SKM-1 treated with dmso at 0.1 percent for 144 hours (cell line): ENCODE results near the gene KIAA1549.

ENCODE experiments used
- DNase-seq: peaks from one replicate; lab custom pipeline; 2025; ENCODE audit not compliant: unreplicated experiment; lab: John Stamatoyannopoulos, UW

The KIAA1549 gene

DNA sequence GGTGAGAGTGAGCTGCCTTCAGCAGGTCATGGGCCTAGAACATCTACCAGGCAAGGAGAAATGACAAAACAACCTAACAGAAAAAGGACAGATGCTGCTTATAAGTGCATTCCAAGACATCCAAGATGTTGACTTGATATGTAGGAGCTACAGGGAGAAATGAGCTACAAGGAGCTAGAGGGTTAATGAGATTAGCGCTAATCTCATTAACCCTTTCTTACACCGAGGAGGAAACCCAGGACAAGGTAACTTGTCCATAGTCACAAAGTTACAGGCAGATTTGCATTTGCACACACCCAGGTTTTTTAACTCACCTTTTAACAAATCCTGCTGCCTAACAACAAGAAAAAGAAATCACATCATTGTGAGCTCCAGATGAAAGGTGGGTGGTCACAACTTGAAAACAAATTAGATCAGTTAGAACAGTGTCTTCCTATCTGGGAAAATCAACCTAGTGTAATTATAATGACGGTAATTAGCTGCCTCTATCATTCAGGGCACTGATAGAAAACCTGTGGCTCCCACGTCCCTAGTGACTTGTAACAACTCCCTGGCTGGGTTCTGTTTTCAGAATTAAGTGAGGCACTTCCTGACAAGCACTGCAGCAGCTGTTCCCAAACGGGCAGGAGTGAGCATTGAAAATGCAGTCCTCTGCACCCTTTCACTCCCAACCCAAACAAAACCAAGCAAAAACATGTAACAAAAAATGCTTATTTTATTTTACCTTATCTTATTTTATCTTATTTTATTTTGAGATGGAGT lies 5.7 kb downstream of the KIAA1549 start:
- no peak for DNase-seq

DNA sequence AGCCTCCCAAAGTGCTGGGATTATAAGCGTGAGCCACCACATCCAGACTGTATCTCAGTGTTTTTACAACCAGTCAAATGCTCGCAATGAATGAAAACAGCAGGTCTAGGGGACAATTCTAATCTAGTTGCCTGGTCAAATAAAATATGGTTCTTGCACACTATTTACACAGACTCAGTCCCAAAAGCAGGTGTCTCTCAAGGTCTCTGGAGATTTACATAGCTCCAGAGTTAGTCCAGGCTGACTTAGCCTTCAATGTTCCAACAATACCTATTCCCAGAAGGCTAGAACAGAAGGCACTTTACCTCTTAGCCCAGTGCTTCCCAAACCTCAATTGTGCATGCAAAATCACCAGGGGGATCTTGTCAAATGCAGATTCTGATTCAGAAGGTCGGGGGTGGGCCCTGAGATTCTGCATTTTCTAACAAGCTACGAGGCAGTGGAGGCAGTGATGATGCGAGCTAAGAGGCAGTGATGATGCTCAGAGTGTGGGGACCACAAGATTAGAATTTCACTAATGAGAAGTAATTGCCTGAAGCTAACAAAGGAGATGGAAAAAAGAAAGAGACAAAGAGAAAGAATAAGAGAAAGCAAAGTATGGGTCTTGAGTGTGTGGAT lies 6.4 kb downstream of the KIAA1549 start:
- no peak for DNase-seq

DNA sequence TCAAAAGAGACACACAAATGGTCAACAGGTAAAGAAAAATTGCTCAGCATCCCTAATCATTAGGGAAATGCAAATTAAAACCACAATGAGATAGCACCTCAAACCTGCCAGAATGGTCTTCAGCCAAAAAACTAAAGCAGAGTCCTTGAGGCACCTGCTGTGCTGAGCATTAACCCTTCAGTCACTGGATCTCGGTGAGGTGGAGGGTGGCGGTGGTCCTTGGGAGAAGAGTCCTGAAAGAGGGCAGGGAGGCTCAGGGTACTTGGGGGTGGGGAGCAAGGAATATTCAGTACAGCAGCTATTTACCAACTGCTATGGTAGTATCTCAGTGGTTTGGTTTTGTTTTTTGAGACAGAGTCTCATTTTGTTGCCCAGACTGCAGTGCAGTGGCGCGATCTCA lies 7.1 kb downstream of the KIAA1549 start:
- no peak for DNase-seq

DNA sequence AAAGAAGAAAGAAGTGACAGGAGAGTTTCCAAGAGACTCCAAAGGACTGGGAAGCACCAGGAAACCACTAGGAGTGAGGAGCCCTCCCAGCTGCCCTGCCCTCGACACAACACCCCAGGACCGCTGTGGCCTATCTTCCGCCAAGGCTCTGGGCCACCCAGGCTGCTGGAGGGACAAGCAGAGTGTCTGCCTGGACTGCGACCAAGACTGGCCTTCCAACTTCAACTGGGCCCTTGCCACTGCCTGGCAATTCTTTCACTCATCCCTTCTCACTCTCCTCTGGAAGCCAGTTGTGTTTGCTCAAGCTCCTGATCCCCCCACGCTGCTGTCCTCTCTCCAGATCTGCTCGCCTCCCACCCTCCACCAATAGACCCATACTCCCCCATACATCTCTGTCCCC lies 10.2 kb downstream of the KIAA1549 start:
- DNase-seq, result no peak

DNA sequence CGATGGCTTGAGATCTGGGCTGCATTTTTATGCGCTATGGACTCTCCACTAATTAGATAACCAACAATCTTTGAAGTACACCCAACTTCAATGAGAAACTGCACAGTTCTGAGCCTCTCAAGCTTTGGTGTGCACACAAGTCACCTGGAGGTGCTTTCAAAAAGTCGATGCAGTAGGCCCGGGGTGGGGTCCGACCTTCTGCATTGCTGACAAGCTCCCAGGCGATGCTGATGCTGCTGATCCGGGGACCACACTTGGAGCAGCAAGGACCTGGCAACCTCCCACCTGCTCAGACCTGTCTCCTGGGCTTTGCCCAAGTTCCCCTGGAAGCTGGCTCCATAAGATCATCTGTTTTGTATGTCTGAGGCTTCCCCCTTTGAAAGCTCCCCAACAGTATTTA lies 10.7 kb downstream of the KIAA1549 start:
- DNase-seq, result no peak

DNA sequence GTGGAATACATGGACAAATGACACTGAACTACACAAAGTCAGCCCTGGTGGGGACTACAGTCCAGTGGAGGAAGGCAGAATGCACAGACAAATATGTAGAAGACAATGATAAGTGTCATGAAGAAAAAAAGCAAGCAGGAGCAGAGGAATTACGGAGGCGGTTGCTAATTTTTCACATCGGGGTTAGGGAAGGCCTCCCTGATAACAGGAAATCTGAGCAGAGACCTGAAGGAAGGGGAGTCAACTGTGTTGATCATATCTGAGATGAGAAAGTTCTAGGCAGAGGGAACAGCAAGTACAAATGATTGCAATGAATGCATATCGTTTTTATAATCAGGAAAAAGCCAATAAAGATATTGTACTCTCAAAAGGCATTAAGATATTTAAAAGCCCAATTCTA lies 14.0 kb downstream of the KIAA1549 start:
- no peak for DNase-seq

DNA sequence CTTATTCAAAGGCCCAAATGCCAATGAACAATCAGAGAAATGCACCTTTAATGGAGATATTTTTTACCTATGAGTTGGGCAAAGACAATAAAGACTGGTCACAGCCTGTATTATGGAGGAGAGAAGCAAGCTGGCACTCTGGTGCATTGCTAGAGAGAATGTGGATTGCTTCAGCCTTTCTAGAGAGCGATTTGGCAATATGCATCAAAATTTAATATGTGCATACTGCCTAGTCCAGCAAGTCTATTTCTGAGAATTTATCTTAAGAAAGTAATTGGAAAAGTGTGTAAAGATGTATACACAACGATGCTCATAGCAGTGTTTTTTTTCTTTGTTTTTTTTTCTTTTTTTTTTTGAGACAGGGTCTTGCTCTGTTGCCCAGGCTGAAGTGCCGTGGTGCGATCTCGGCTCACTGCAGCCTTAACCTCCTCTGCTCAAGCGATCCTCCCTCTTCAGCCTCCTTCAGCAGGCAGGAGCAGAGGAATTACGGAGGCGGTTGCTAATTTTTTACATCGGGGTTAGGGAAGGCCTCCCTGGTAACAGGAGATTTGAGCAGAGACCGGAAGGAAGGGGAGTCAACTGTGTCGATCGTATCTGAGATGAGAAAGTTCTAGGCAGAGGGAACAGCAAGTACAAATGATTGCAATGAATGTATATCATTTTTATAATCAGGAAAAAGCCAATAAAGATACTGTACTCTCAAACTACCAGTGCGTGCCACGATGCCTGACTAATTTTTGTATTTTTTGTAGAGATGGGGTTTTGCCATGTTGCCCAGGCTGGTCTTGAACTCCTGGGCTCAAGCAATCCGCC lies 16.4 kb downstream of the KIAA1549 start:
- no peak for DNase-seq

DNA sequence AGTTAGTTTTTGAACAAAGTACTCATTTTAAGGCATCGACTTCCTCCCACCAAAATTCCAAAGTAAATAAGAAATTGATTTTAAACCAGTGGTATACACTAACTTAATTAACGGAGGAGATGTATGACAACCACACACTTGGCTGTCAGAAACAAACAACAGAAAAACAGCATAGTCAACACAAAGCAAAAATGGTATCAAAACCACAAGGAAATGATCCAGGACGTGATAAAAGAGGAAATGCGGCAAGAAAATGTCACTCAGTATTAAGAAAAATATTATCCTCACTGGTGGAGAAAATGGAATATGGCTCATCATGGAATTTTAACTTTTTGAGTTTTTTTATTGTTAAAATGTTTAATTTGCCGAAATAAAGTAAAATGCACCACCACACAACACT lies 17.5 kb downstream of the KIAA1549 start:
- DNase-seq, result no peak

DNA sequence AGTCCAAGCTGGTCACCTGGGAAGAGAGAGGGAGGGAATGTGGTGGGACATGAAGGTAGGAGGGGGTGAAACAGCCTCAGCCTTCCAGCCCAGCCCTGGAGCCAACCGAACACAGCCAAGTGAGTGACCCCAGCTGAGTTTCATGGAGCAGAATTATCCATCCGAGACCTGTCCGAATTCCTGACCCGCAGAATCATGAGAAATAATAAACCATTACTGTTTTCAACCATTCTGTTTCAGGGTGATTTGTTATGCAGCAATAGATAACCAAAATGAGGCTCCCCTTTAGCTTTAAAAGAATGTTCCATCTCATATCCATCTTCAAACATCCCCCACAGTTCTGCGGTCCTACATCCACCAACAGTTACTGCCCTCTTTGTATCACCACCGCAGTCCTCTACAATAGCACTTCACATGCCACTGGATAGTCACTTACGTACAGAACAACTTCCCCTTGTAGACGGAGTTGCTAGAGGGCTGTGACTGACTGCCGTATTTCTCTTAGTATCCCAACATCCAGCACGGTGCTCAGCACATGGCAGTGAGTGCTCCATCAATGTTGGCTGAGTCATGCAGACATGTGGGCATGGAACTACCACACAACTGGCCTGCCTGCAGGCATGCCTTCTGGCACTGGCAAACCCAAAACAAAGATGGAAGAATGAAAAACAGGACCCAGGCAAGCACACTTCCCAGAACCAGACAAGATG lies 18.5 kb downstream of the KIAA1549 start:
- peak; percentile 20 for DNase-seq

DNA sequence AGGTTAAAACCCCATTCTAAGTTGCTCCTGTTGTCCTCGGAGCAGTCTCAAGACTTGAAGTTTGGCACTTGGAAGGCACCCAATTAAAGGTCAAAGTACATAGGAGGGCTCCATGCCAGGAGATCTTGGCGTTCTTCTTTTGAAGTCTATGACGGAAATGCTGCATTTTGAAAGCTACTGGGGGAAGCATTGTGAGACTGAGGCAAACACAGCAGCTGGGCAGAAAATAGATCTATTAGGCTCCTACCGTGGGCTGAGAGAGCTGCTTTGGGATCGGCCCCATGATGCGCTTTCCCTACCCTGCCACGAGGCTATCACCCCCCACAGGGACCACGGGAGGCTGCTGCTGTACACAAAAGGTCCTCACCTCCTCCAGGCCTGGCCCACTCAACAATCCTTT lies 20.0 kb downstream of the KIAA1549 start:
- no peak for DNase-seq

DNA sequence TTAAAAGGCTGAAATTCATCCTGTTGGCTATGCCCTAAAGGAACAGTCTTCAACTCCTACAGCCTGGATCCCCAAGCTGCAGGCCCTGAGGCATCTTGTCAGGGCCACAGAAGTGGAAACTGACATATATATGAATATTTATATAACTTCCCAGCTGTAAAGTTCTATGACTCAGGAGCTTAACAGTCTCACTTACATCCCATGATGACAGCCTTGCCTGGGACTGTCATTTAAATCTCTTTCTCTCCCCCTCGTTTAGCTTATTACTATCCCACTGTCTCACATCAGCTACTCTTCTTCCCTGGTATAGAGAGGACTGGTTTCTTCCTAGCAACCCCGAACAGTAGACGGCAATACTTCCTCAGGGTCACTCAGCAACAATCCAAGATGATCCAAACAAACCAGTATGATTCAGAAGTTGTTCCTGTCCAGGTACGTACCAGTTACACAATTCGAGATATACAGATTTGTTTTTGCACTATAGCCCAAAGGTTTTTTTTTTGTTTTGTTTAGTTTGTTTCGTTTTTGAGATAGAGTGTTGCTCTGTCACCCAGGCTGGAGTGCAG lies 22.7 kb downstream of the KIAA1549 start:
- DNase-seq, result no peak

DNA sequence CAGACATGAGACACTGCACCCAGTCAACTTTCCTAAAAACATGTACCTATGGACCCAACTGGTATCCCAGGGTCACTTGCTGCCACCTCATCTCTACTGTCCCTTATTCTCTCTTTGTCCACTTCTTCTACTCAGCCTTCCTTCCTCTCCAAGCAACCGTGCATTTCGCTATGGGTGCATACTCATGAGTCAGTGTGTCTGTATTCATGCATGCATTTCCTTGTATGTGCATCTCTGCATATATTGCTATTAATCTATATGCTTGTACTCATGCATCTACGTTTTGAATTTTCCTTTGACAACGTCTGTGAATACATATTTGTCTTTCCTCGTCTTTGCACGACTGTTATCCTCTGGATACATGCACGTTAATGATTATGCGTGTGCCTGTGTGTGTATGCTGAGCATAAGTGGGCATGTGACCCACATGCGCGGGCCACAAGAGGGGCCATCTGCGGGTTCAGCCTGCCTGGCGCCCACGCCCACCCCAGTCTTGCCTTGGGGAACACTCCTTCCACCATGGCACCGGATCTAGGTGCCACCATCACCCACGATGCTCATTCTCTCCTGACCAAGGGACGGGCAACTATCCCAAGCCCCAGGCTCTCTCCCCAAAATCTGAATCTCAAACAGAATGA lies 23.3 kb downstream of the KIAA1549 start:
- no peak for DNase-seq

DNA sequence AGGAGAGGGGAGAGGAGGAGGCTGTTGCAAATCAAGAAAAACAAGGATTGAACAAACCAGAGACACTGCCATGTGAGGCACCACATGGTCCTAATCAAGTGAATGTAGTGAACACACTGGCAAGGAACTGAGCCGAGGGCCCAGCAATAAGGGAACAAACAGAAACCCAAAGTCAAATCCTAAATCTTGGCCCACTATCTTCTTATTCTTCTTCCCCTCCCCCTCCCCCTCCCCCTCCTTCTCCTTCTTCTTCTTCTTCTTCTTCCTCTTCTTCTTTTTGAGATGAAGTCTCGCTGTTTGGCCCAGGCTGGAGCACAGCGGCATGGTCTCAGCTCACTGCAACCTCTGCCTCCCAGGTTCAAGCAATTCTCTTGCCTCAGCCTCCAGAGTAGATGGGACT lies 24.0 kb downstream of the KIAA1549 start:
- DNase-seq, result no peak

DNA sequence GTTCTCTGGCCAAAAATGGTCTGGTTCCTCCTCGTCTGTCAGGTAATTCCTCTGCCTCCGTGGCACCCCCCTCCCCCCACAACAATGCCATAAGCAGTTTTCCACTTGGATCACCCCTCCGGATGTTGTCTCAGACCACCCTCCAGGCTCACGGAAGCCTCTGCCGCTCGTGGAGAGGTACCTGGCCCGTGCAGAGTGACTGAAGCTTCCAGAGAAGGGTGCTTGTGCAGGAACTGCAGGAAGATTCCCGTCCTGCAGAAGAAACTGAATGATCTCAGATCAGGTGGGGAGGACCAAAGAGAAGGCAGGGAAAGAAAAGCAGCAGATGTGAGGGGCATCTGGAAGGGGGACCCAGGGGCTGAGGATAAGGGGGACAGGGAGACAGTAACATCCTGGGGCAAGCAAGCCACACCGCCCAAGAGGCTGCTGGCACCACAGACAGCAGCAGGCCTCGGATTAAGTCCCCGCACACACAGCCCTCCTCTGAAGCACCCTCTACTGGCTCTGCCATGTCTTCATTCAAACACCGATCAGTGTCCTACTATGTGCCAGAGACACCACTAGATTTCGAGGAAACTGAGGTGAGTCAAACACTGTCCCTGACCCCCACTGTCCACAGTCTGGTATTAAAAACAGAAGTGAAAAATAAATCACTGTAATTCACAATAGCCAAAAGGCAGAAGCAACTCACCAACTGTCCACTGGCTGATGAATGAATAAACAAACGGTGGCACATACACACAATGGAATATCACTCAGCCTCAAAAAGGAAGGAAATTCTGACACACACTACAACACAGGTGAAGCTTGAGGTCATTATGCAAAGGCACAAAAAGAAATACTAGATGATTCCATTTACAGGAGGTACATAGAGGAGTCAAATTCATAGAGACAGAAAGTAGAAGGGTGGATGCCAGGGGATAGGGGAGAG lies 26.4 kb downstream of the KIAA1549 start:
- no peak for DNase-seq

DNA sequence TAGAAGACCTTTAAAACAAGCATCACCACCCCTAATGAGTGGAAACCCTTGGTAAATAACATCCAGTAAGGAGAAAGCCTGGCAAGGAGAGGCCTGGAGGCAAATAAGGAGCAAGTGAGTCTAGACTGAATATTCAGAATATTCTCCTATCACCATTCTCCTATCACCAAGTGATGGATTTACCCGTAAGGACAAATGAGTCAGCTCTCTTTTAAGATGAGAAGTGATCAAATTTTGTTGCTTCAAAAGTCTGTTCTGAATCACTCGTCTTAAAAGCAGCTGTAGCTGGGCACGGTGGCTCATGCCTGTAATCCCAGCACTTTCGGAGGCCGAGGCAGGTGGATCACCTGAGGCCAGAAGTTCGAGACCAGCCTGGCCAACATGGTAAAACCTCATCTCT lies 28.4 kb downstream of the KIAA1549 start:
- DNase-seq, result no peak

DNA sequence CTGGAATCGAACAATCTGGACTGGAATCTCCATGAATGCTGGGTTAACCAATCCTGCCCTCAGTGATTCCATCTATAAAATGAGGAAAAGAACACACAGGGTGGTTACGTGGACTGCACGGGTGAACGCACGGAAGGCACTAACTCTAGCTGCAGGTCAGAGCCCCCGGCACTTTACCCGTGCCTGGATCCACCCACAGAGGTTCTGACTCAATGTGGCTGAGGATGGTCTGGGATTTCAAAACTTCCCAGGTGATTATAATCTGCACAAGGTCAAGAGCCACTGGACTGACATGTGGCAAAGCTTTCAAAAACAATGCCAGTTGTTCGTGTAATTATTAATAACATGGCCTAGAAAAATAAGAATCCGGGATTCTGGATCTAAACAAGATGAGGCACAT lies 29.2 kb downstream of the KIAA1549 start:
- no peak for DNase-seq

DNA sequence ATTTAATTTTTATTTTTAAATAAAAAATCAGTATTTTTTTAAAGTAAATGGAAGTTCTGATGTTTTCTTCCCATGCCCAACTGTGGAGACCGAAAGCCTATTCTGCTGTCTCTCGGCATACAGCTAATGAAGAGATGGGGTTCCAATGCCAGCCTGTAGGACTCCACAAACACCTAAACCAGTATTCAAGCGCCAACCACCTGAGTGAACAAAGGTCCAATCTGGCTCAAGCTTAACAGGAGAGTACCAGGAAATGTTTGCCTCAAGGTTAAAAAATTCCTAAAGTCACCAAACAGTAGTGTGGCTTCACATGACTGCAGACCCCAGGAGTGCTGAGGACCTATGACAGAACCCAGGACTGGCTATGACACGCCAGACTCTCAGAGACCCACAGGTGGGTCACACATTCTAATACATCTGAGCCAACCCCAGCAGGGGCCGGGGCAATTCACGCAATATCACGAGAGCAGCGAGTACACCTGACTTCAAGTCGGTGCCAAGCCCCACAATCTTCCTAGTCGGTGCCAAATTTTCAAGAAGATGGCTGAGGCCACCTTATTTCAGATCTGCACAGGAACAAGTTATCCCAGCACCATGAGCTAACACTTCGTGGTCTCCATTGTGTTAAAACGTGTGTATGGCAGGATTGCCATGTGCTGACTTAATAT lies 31.6 kb downstream of the KIAA1549 start:
- no peak for DNase-seq

DNA sequence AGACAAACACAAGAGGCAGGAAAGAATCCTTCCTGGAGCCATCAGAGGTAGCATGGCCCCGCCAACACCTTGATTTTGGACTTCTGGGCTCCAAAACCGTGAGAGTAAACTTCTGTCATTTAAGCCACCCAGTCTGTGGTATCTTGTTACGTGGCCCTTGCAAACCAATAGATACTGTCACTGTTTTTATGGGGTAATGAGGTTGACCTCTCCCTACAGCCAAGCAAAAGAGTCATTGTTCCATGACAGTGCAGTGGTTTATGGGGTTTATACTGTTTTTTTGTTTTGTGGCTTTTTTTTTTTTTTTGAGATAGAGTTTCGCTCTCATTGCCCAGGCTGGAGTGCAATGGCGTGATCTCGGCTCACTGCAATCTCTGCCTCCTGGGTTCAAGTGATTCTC lies 32.8 kb downstream of the KIAA1549 start:
- DNase-seq, result no peak

DNA sequence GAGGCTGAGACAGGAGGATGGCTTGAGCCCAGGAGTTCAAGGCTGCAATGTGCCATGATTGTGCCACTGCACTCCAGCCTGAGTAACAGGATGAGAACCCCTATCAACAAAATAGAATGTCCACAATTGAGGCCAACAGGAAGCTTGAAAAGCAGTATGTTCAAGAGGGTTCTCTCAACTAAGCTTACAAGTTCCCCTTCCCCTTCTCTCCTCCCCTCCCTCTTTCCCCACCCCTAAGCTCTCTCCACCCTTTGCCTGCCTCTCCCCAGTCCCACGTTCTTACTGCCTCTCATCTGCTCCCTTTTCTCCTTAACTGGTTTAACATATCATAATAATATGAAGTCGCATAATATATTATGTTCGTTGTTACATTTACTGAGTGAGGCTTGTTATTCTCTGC lies 35.4 kb downstream of the KIAA1549 start:
- DNase-seq, result peak; percentile 23
